ENCODE results near the gene OVCA2.
A peak's percentile ranks its signal among the peaks of the same experiment; 100 is the strongest.
"Not testable (repeated sequence)": the region's sequence is repeated elsewhere in the genome, so short reads cannot be mapped to it uniquely, and the experiment has no call there.

Gene OVCA2

GRCh38 chr17:2041561-2042389, at the start of gene OVCA2:
Gene OVCA2, plus strand, starts transcription at chr17:2042022. Its CDS starts 26 bp downstream, at chr17:2042048.
- DNase-seq, result peak; percentile 95

GRCh38 chr17:1992541-1992940, 49.3 kb upstream of the OVCA2 start:
- no peak for DNase-seq

GRCh38 chr17:1994707-1995106, 47.1 kb upstream of the OVCA2 start:
- no peak for DNase-seq

- DNase-seq, result peak; percentile 82
These were observed 46.4 kb upstream of the OVCA2 start for GRCh38 chr17:1995321-1995892.

GRCh38 chr17:1995907-1996799, 45.7 kb upstream of the OVCA2 start:
- DNase-seq, result peak; percentile 74

- DNase-seq, result no peak
These were observed 45.0 kb upstream of the OVCA2 start for GRCh38 chr17:1996800-1997288.

GRCh38 chr17:1997289-1997926, 44.4 kb upstream of the OVCA2 start:
- DNase-seq, result no peak

GRCh38 chr17:1997927-1998742, 43.7 kb upstream of the OVCA2 start:
- DNase-seq, result peak; percentile 82

- DNase-seq, result peak; percentile 89
These were observed 42.1 kb upstream of the OVCA2 start for GRCh38 chr17:1999557-2000251.

- DNase-seq, result no peak
These were observed 39.0 kb upstream of the OVCA2 start for GRCh38 chr17:2002767-2003329.

- no peak for DNase-seq
These were observed 38.3 kb upstream of the OVCA2 start for GRCh38 chr17:2003525-2003924.

GRCh38 chr17:2004435-2004952, 37.3 kb upstream of the OVCA2 start:
- no peak for DNase-seq

- no peak for DNase-seq
These were observed 33.3 kb upstream of the OVCA2 start for GRCh38 chr17:2008332-2009126.

GRCh38 chr17:2009737-2010136, 32.1 kb upstream of the OVCA2 start:
- no peak for DNase-seq

GRCh38 chr17:2011411-2012371, 30.1 kb upstream of the OVCA2 start:
- DNase-seq, result no peak

GRCh38 chr17:2012499-2012898, 29.3 kb upstream of the OVCA2 start:
- no peak for DNase-seq

- DNase-seq, result not testable (repeated sequence)
These were observed 28.4 kb upstream of the OVCA2 start for GRCh38 chr17:2013220-2013993.

- no peak for DNase-seq
These were observed 27.9 kb upstream of the OVCA2 start for GRCh38 chr17:2013994-2014317.

All from NCI-H146 (cell line).